Keratinocyte (primary cell): Measurements from ENCODE around the gene CCL22. TPM values are rescaled to one million over a fixed set of nuclear protein-coding genes. Genes with fewer than 3 reads are reported as not detected.

Experiments used
- DNase-seq: peaks from one replicate; pipeline ENCODE4 v3.0.0-alpha.2; 2011; ENCODE audit warnings: low read depth, missing footprints, low spot score
- FAIRE-seq: peaks from 2 replicates; lab custom pipeline; 2011; peaks lifted over from hg19 to GRCh38; lab: Jason Lieb, UNC
- H2AFZ ChIP-seq: 2 replicates; pipeline ENCODE4 v1.6.0; 2012; ENCODE audit warnings: low read length, control low read depth, inconsistent platforms; ENCODE audit not compliant: control insufficient read depth
- H3K27ac ChIP-seq: 2 replicates; pipeline ENCODE4 v1.5.1; 2011; ENCODE audit warnings: low read length; ENCODE audit not compliant: control insufficient read depth, insufficient read depth
- H3K27me3 ChIP-seq: 3 replicates; pipeline ENCODE4 v1.6.0; 2011; ENCODE audit warnings: low read length; ENCODE audit not compliant: control insufficient read depth, insufficient read depth; ENCODE audit errors: extremely low read depth
- H3K36me3 ChIP-seq, 2 experiments: 2 replicates in 1 of 2; 3 replicates in 1 of 2; pipeline ENCODE4 v1.5.1; 2011; ENCODE audit warnings: low read length in 2 of 2, mild to moderate bottlenecking in 1 of 2; ENCODE audit not compliant: control insufficient read depth in 2 of 2, insufficient read depth in 2 of 2; ENCODE audit errors: extremely low read depth in 1 of 2
- H3K4me1 ChIP-seq: 3 replicates; pipeline ENCODE4 v1.5.1; 2011; ENCODE audit warnings: low read length; ENCODE audit not compliant: control insufficient read depth, insufficient read depth; ENCODE audit errors: extremely low read depth
- H3K4me2 ChIP-seq: 3 replicates; pipeline ENCODE4 v1.6.0; 2011; ENCODE audit warnings: low read depth, low read length; ENCODE audit not compliant: control insufficient read depth, insufficient read depth; ENCODE audit errors: extremely low read depth
- H3K4me3 ChIP-seq, 3 experiments: fragments of 200-600 bp in 1 of 3; sonication (generic) in 1 of 3; 2 replicates in 2 of 3; 3 replicates in 1 of 3; pipeline ENCODE4 v1.5.1; 2011 to 2016; ENCODE audit warnings: low read length in 3 of 3, mild to moderate bottlenecking in 3 of 3, control low read depth in 2 of 3, inconsistent platforms in 1 of 3, low read depth in 1 of 3, mixed read lengths in 1 of 3, mixed run types in 1 of 3, moderate library complexity in 1 of 3; ENCODE audit not compliant: control insufficient read depth in 2 of 3, insufficient read depth in 2 of 3; ENCODE audit errors: extremely low read depth in 1 of 3
- H3K79me2 ChIP-seq: 2 replicates; pipeline ENCODE4 v1.6.0; 2012; ENCODE audit warnings: low read length; ENCODE audit not compliant: control insufficient read depth, insufficient read depth
- H3K9ac ChIP-seq: 3 replicates; pipeline ENCODE4 v1.6.0; 2011; ENCODE audit warnings: low read length; ENCODE audit not compliant: control insufficient read depth, insufficient read depth; ENCODE audit errors: extremely low read depth
- H3K9me1 ChIP-seq: 3 replicates; pipeline ENCODE4 v1.6.0; 2011; ENCODE audit warnings: low read length; ENCODE audit not compliant: control insufficient read depth, insufficient read depth; ENCODE audit errors: extremely low read depth
- H3K9me3 ChIP-seq: 2 replicates; pipeline ENCODE4 v1.5.1; 2012; ENCODE audit warnings: low read depth, low read length; ENCODE audit not compliant: control insufficient read depth
- H4K20me1 ChIP-seq: 3 replicates; pipeline ENCODE4 v1.6.0; 2011; ENCODE audit warnings: low read length; ENCODE audit not compliant: control insufficient read depth, insufficient read depth; ENCODE audit errors: extremely low read depth
- EZH2 ChIP-seq: IDR thresholded peaks from one replicate; pipeline ENCODE4 v1.6.1; 2012; ENCODE audit warnings: inconsistent platforms, mild to moderate bottlenecking, low read length, moderate library complexity
- dilution Hi-C: fragments of 300-500 bp; cut with MboI; formaldehyde crosslinking; loops from one replicate; pipeline ENCODE4 v1.7.0; 2020; ENCODE audit warnings: low sequenced_read_pairs; ENCODE audit not compliant: extremely low pct_ligation_motif_present
- polyA plus RNA-seq, 5 experiments: library from polyadenylated mRNA; depleted of rRNA in 3 of 5; stranded (reverse) in 3 of 5; stranded (forward) in 1 of 5; unstranded in 1 of 5; fragments of >200 nt; gene quantifications; 1 replicate in 1 of 5; 2 replicates in 3 of 5; 3 replicates in 1 of 5; pipeline versions ENCODE4 v1.2.1 to v1.2.3, GENCODE V29; 2011 to 2012; ENCODE audit warnings: missing spikeins in 2 of 5, low read depth in 1 of 5, low replicate concordance in 1 of 5
- TF ChIP-seq, protein P1 (sequence below), 3 experiments: IDR thresholded peaks in 1 of 3; conservative IDR thresholded peaks in 1 of 3; optimal IDR thresholded peaks in 1 of 3; 2 replicates in 2 of 3; 3 replicates in 1 of 3; pipeline versions ENCODE3 to v1.5.1; 2011; ENCODE audit warnings: low read length in 3 of 3, mild to moderate bottlenecking in 3 of 3, moderate library complexity in 2 of 3, control low read depth in 1 of 3, inconsistent platforms in 1 of 3; ENCODE audit not compliant: insufficient read depth in 2 of 3; ENCODE audit errors: extremely low read depth in 1 of 3

The CCL22 gene
- polyA plus RNA-seq, 1 donor (not counting 4 experiments of a cell fraction or from before 2014, with no cell fraction given), result not detected

- DNase-seq, result no peak
- no peaks in the 10 kb centered on the region for H4K20me1 ChIP-seq
- TF ChIP-seq, protein P1, sequence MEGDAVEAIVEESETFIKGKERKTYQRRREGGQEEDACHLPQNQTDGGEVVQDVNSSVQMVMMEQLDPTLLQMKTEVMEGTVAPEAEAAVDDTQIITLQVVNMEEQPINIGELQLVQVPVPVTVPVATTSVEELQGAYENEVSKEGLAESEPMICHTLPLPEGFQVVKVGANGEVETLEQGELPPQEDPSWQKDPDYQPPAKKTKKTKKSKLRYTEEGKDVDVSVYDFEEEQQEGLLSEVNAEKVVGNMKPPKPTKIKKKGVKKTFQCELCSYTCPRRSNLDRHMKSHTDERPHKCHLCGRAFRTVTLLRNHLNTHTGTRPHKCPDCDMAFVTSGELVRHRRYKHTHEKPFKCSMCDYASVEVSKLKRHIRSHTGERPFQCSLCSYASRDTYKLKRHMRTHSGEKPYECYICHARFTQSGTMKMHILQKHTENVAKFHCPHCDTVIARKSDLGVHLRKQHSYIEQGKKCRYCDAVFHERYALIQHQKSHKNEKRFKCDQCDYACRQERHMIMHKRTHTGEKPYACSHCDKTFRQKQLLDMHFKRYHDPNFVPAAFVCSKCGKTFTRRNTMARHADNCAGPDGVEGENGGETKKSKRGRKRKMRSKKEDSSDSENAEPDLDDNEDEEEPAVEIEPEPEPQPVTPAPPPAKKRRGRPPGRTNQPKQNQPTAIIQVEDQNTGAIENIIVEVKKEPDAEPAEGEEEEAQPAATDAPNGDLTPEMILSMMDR (optimal IDR thresholded peaks at IDR 0.05 in 1 of 3, IDR thresholded peaks at IDR 0.05 in 1 of 3, conservative IDR thresholded peaks at IDR 0.05 in 1 of 3; ENCODE audit: extremely low read depth in 1 of 3, insufficient read depth in 2 of 3, low read length in 3 of 3), result no peak
- no peak for TF ChIP-seq EZH2
- no peak for FAIRE-seq
- dilution Hi-C loops, result loop anchor here (10.0 kb wide), 1 partner anchor 69 kb away; no protein-coding TSS in a partner anchor
- no peak overlapping the region for H3K4me2 ChIP-seq
- no peak overlapping the region for H3K4me3 ChIP-seq
- peaks cover 5% of the 10 kb centered on the region for H3K27me3 ChIP-seq
- H2AFZ ChIP-seq, result no peak overlapping the region
- no peak overlapping the region for H3K27ac ChIP-seq
- H3K79me2 ChIP-seq, result no peaks in the 10 kb centered on the region
- no peak overlapping the region for H3K9ac ChIP-seq
- peaks cover 19% of the 10 kb centered on the region for H3K4me1 ChIP-seq
- no peaks in the 10 kb centered on the region for H3K9me3 ChIP-seq
- H3K9me1 ChIP-seq, result no peaks in the 10 kb centered on the region
- H3K36me3 ChIP-seq, result no peaks in the 10 kb centered on the region
Measured at GRCh38 chr16:57345666-57346204, 12.8 kb upstream of the CCL22 start.

GRCh38 chr16:57347858-57348257, 10.7 kb upstream of the CCL22 start:
- no peak for DNase-seq
- no peak overlapping the region for H3K4me3 ChIP-seq
- no peaks in the 10 kb centered on the region for H4K20me1 ChIP-seq
- H3K4me2 ChIP-seq, result no peak overlapping the region
- H3K9me3 ChIP-seq, result no peaks in the 10 kb centered on the region
- no peak overlapping the region for H2AFZ ChIP-seq
- dilution Hi-C loops, result loop anchor here (10.0 kb wide), 1 partner anchor 67 kb away; no protein-coding TSS in a partner anchor
- no peaks in the 10 kb centered on the region for H3K9me1 ChIP-seq
- no peaks in the 10 kb centered on the region for H3K4me1 ChIP-seq
- peaks cover 5% of the 10 kb centered on the region for H3K27me3 ChIP-seq
- no peak overlapping the region for H3K27ac ChIP-seq
- no peaks in the 10 kb centered on the region for H3K36me3 ChIP-seq
- FAIRE-seq, result no peak
- H3K9ac ChIP-seq, result no peak overlapping the region
- no peaks in the 10 kb centered on the region for H3K79me2 ChIP-seq
- no peak for TF ChIP-seq EZH2
- TF ChIP-seq, protein P1 (optimal IDR thresholded peaks at IDR 0.05 in 1 of 3, IDR thresholded peaks at IDR 0.05 in 1 of 3, conservative IDR thresholded peaks at IDR 0.05 in 1 of 3; ENCODE audit: extremely low read depth in 1 of 3, insufficient read depth in 2 of 3, low read length in 3 of 3), result no peak
